GM19099 (cell line): ENCODE data around the gene ZNF618.

Experiments
- POLR2A ChIP-seq: IDR thresholded peaks from 3 replicates; pipeline ENCODE4 v1.6.1; 2011; ENCODE audit warnings: low read depth; ENCODE audit not compliant: insufficient read length; ENCODE audit errors: extremely low read depth

Gene ZNF618

GRCh38 chr9:113875459-113876150 is 504 bp upstream of the ZNF618 start:
- no peak for TF ChIP-seq POLR2A

GRCh38 chr9:113876993-113877368 is 872 bp downstream of the ZNF618 start:
- TF ChIP-seq POLR2A = no peak

GRCh38 chr9:113879318-113879717 is 3.2 kb downstream of the ZNF618 start:
- TF ChIP-seq POLR2A = no peak

GRCh38 chr9:113879911-113880310 is 3.8 kb downstream of the ZNF618 start:
- TF ChIP-seq POLR2A = no peak

GRCh38 chr9:113882181-113882580 is 6.1 kb downstream of the ZNF618 start:
- no peak for TF ChIP-seq POLR2A

- no peak for TF ChIP-seq POLR2A
Measured at GRCh38 chr9:113882636-113883164, 6.6 kb downstream of the ZNF618 start.

GRCh38 chr9:113885183-113886025 is 9.3 kb downstream of the ZNF618 start:
- TF ChIP-seq POLR2A = no peak

GRCh38 chr9:113886026-113886369 is 9.9 kb downstream of the ZNF618 start:
- no peak for TF ChIP-seq POLR2A

- TF ChIP-seq POLR2A = no peak
Measured at GRCh38 chr9:113886466-113886865, 10.4 kb downstream of the ZNF618 start.

GRCh38 chr9:113886933-113887332 is 10.8 kb downstream of the ZNF618 start:
- no peak for TF ChIP-seq POLR2A

- no peak for TF ChIP-seq POLR2A
Measured at GRCh38 chr9:113887436-113887835, 11.3 kb downstream of the ZNF618 start.

GRCh38 chr9:113888336-113888735 is 12.2 kb downstream of the ZNF618 start:
- TF ChIP-seq POLR2A = no peak

GRCh38 chr9:113888976-113889375 is 12.9 kb downstream of the ZNF618 start:
- TF ChIP-seq POLR2A = no peak

- TF ChIP-seq POLR2A = no peak
Measured at GRCh38 chr9:113890704-113891103, 14.6 kb downstream of the ZNF618 start.

GRCh38 chr9:113892861-113893491 is 16.9 kb downstream of the ZNF618 start:
- no peak for TF ChIP-seq POLR2A

GRCh38 chr9:113894166-113894565 is 18.1 kb downstream of the ZNF618 start:
- TF ChIP-seq POLR2A = no peak
